Activated CD4-positive, alpha-beta memory T cell treated with anti-CD3 and anti-CD28 coated beads, Interleukin-2, amount 10 ng/mL, durations not matched to agents 7 days and 5 days (primary cell): ENCODE measurements around the gene MFSD6L. TPM values are rescaled to one million over a fixed set of nuclear protein-coding genes. Genes with fewer than 3 reads are reported as not detected.

ENCODE experiments used
- CTCF ChIA-PET: fragments of 350-600 bp; sonication (Branson Sonifier 250); formaldehyde crosslinking; loops from one replicate; lab custom pipeline; 2021; ENCODE audit warnings: antibody characterized with exemption, inconsistent platforms; lab: Charles Lee
- POLR2A ChIA-PET: fragments of 350-600 bp; sonication (Branson Sonifier 250); formaldehyde crosslinking; loops from one replicate; lab custom pipeline; 2021; ENCODE audit warnings: antibody characterized with exemption; lab: Charles Lee
- DNase-seq: peaks from one replicate; pipeline ENCODE4 v3.0.0-alpha.2; 2020
- H3K27ac Mint-ChIP-seq: one replicate; pipeline ENCODE4 v1.8.0; 2021; ENCODE audit warnings: mild to moderate bottlenecking, mixed read lengths
- H3K27me3 Mint-ChIP-seq: one replicate; pipeline ENCODE4 v1.8.0; 2021; ENCODE audit warnings: mixed read lengths
- H3K36me3 Mint-ChIP-seq: one replicate; pipeline ENCODE4 v1.8.0; 2021; ENCODE audit warnings: low read depth, mixed read lengths
- H3K4me1 Mint-ChIP-seq: one replicate; pipeline ENCODE4 v1.8.0; 2021; ENCODE audit warnings: mixed read lengths
- H3K4me3 Mint-ChIP-seq: one replicate; pipeline ENCODE4 v1.8.0; 2021; ENCODE audit warnings: mild to moderate bottlenecking, mixed read lengths
- H3K9me3 Mint-ChIP-seq: one replicate; pipeline ENCODE4 v1.8.0; 2021; ENCODE audit warnings: mixed read lengths
- total RNA-seq, 2 experiments: library from RNA; stranded (reverse); gene quantifications; one replicate each; pipeline ENCODE4 v1.2.3, GENCODE V29; 2021

MFSD6L gene
- total RNA-seq, 2 experiments from 2014 or later, result 0.13 TPM; not detected in 1

GRCh38 chr17:8797621-8798175, 1.5 kb downstream of the MFSD6L start:
- Mint-ChIP-seq H3K4me1 (no peaks in the 10 kb centered on the region), H3K27me3 (peaks cover 4% of the 10 kb centered on the region), H3K27ac (no peak overlapping the region), H3K36me3 (no peaks in the 10 kb centered on the region), H3K9me3 (no peaks in the 10 kb centered on the region), H3K4me3 (no peak overlapping the region)
- ChIA-PET CTCF (interaction anchor here (1.0 kb wide), 1 partner anchor 12 kb away, joined by 5 read pairs; no protein-coding TSS in a partner anchor), POLR2A (no interaction called here)
- no peak for DNase-seq

GRCh38 chr17:8794636-8795035, 4.5 kb downstream of the MFSD6L start:
- Mint-ChIP-seq H3K4me1 (no peaks in the 10 kb centered on the region), H3K36me3 (no peaks in the 10 kb centered on the region), H3K27me3 (peaks cover 12% of the 10 kb centered on the region), H3K9me3 (peaks cover 3% of the 10 kb centered on the region), H3K27ac (no peak overlapping the region), H3K4me3 (no peak overlapping the region)
- no peak for DNase-seq
- POLR2A ChIA-PET, result no interaction called here
- CTCF ChIA-PET, result interaction anchor here (1.0 to 1.5 kb wide), 2 partner anchors 9 to 28 kb away, joined by 4 to 5 read pairs; no protein-coding TSS in a partner anchor

- peaks cover 13% of the 10 kb centered on the region for H3K27me3 Mint-ChIP-seq
- no peaks in the 10 kb centered on the region for H3K36me3 Mint-ChIP-seq
- H3K4me3 Mint-ChIP-seq, result no peak overlapping the region
- ChIA-PET CTCF (interaction anchor here (1.5 kb wide), 1 partner anchor 8 kb away, joined by 4 read pairs; no protein-coding TSS in a partner anchor), POLR2A (no interaction called here)
- DNase-seq, result no peak
- no peak overlapping the region for H3K27ac Mint-ChIP-seq
- H3K9me3 Mint-ChIP-seq, result peaks cover 3% of the 10 kb centered on the region
- no peaks in the 10 kb centered on the region for H3K4me1 Mint-ChIP-seq
Measured at GRCh38 chr17:8793649-8794048, 5.5 kb downstream of the MFSD6L start.

GRCh38 chr17:8792646-8793045, 6.5 kb downstream of the MFSD6L start:
- no peak overlapping the region for H3K4me3 Mint-ChIP-seq
- POLR2A ChIA-PET, result no interaction called here
- CTCF ChIA-PET, result interaction anchor here (1.2 kb wide), 1 partner anchor 204 kb away, joined by 3 read pairs; no protein-coding TSS in a partner anchor
- no peak for DNase-seq
- H3K4me1 Mint-ChIP-seq, result no peaks in the 10 kb centered on the region
- peaks cover 15% of the 10 kb centered on the region for H3K27me3 Mint-ChIP-seq
- H3K36me3 Mint-ChIP-seq, result no peaks in the 10 kb centered on the region
- peaks cover 3% of the 10 kb centered on the region for H3K9me3 Mint-ChIP-seq
- no peak overlapping the region for H3K27ac Mint-ChIP-seq

GRCh38 chr17:8791910-8792270, 7.3 kb downstream of the MFSD6L start:
- no peak overlapping the region for H3K4me3 Mint-ChIP-seq
- peaks cover 3% of the 10 kb centered on the region for H3K9me3 Mint-ChIP-seq
- DNase-seq, result no peak
- POLR2A ChIA-PET, result no interaction called here
- peaks cover 15% of the 10 kb centered on the region for H3K27me3 Mint-ChIP-seq
- CTCF ChIA-PET, result interaction anchor here (1.2 kb wide), 1 partner anchor 204 kb away, joined by 3 read pairs; no protein-coding TSS in a partner anchor
- no peaks in the 10 kb centered on the region for H3K4me1 Mint-ChIP-seq
- no peaks in the 10 kb centered on the region for H3K36me3 Mint-ChIP-seq
- H3K27ac Mint-ChIP-seq, result no peak overlapping the region

- no peak for DNase-seq
- Mint-ChIP-seq H3K36me3 (no peaks in the 10 kb centered on the region), H3K4me1 (no peaks in the 10 kb centered on the region), H3K27me3 (peaks cover 15% of the 10 kb centered on the region), H3K4me3 (no peak overlapping the region), H3K9me3 (peaks cover 3% of the 10 kb centered on the region), H3K27ac (no peak overlapping the region)
- POLR2A ChIA-PET, result no interaction called here
- CTCF ChIA-PET, result interaction anchor here (1.2 kb wide), 1 partner anchor 205 kb away, joined by 3 read pairs; no protein-coding TSS in a partner anchor
Measured at GRCh38 chr17:8791248-8791909, 7.8 kb downstream of the MFSD6L start.

GRCh38 chr17:8789743-8790142, 9.4 kb downstream of the MFSD6L start:
- Mint-ChIP-seq H3K4me3 (no peak overlapping the region), H3K27ac (no peak overlapping the region), H3K4me1 (no peaks in the 10 kb centered on the region), H3K27me3 (peaks cover 15% of the 10 kb centered on the region), H3K36me3 (no peaks in the 10 kb centered on the region), H3K9me3 (peaks cover 3% of the 10 kb centered on the region)
- ChIA-PET POLR2A (no interaction called here), CTCF (no interaction called here)
- no peak for DNase-seq

GRCh38 chr17:8788998-8789397, 10.2 kb downstream of the MFSD6L start:
- H3K4me1 Mint-ChIP-seq, result no peaks in the 10 kb centered on the region
- H3K36me3 Mint-ChIP-seq, result no peaks in the 10 kb centered on the region
- H3K27me3 Mint-ChIP-seq, result peaks cover 15% of the 10 kb centered on the region
- POLR2A ChIA-PET, result no interaction called here
- H3K27ac Mint-ChIP-seq, result no peak overlapping the region
- CTCF ChIA-PET, result interaction anchor here (1.3 kb wide), 1 partner anchor 13 kb away, joined by 4 read pairs; no protein-coding TSS in a partner anchor
- DNase-seq, result no peak
- peaks cover 3% of the 10 kb centered on the region for H3K9me3 Mint-ChIP-seq
- H3K4me3 Mint-ChIP-seq, result no peak overlapping the region

GRCh38 chr17:8785547-8786413, 13.4 kb downstream of the MFSD6L start:
- H3K9me3 Mint-ChIP-seq, result no peaks in the 10 kb centered on the region
- H3K4me3 Mint-ChIP-seq, result no peak overlapping the region
- CTCF ChIA-PET, result interaction anchor here (0.9 to 2.3 kb wide), 22 partner anchors 9 to 375 kb away, joined by 3 to 11 read pairs (median 4); no protein-coding TSS in a partner anchor
- POLR2A ChIA-PET, result no interaction called here
- no peaks in the 10 kb centered on the region for H3K4me1 Mint-ChIP-seq
- peaks cover 9% of the 10 kb centered on the region for H3K27me3 Mint-ChIP-seq
- H3K27ac Mint-ChIP-seq, result no peak overlapping the region
- H3K36me3 Mint-ChIP-seq, result no peaks in the 10 kb centered on the region
- peak; percentile 63 for DNase-seq

GRCh38 chr17:8782176-8782575, 17.0 kb downstream of the MFSD6L start:
- Mint-ChIP-seq H3K4me3 (no peak overlapping the region), H3K27me3 (peaks cover 10% of the 10 kb centered on the region), H3K4me1 (no peaks in the 10 kb centered on the region), H3K9me3 (no peaks in the 10 kb centered on the region), H3K27ac (no peak overlapping the region), H3K36me3 (no peaks in the 10 kb centered on the region)
- ChIA-PET CTCF (interaction anchor here (1.3 kb wide), 1 partner anchor 16 kb away, joined by 3 read pairs; no protein-coding TSS in a partner anchor), POLR2A (no interaction called here)
- no peak for DNase-seq

- CTCF ChIA-PET, result interaction anchor here (1.3 kb wide), 1 partner anchor 15 kb away, joined by 3 read pairs; no protein-coding TSS in a partner anchor
- Mint-ChIP-seq H3K36me3 (no peaks in the 10 kb centered on the region), H3K4me3 (no peak overlapping the region), H3K9me3 (no peaks in the 10 kb centered on the region), H3K4me1 (no peaks in the 10 kb centered on the region), H3K27me3 (peaks cover 12% of the 10 kb centered on the region), H3K27ac (no peak overlapping the region)
- DNase-seq, result no peak
- POLR2A ChIA-PET, result no interaction called here
Measured at GRCh38 chr17:8781776-8782175, 17.4 kb downstream of the MFSD6L start.

- Mint-ChIP-seq H3K27me3 (peaks cover 28% of the 10 kb centered on the region), H3K9me3 (no peaks in the 10 kb centered on the region), H3K4me3 (no peak overlapping the region), H3K4me1 (peaks cover 2% of the 10 kb centered on the region), H3K27ac (no peak overlapping the region), H3K36me3 (no peaks in the 10 kb centered on the region)
- CTCF ChIA-PET, result interaction anchor here (0.8 to 2.9 kb wide), 3 partner anchors 9 to 12 kb away, joined by 3 to 11 read pairs (median 4); no protein-coding TSS in a partner anchor
- POLR2A ChIA-PET, result no interaction called here
- no peak for DNase-seq
Measured at GRCh38 chr17:8776881-8777280, 22.3 kb downstream of the MFSD6L start.
